Measurements from ENCODE around the gene CLEC9A.

CLEC9A gene

GRCh38 chr12:10102322-10102721 is 71.8 kb downstream of the CLEC9A start:
- no peak for DNase-seq (ENCODE audit: low read depth in 2 of 3, low spot score in 2 of 3)

- no peak for DNase-seq (ENCODE audit: low read depth in 2 of 3, low spot score in 2 of 3)
These were observed 79.9 kb downstream of the CLEC9A start for GRCh38 chr12:10110256-10110844.

- no peak for DNase-seq (ENCODE audit: low read depth in 2 of 3, low spot score in 2 of 3)
These were observed 81.0 kb downstream of the CLEC9A start for GRCh38 chr12:10111451-10111850.

- DNase-seq (ENCODE audit: low read depth in 2 of 3, low spot score in 2 of 3) = no peak
These were observed 82.6 kb downstream of the CLEC9A start for GRCh38 chr12:10113075-10113474.

GRCh38 chr12:10113920-10114319 is 83.4 kb downstream of the CLEC9A start:
- no peak for DNase-seq (ENCODE audit: low read depth in 2 of 3, low spot score in 2 of 3)

- DNase-seq (ENCODE audit: low read depth in 2 of 3, low spot score in 2 of 3) = no peak
These were observed 84.8 kb downstream of the CLEC9A start for GRCh38 chr12:10115311-10115710.

Measured in activated CD8-positive, alpha-beta memory T cell treated with anti-CD3 and anti-CD28 coated beads for 48 hours (primary cell).